Gastroesophageal sphincter (tissue), 4 donors: ENCODE results near the gene DPP6. TPM values are rescaled to one million over a fixed set of nuclear protein-coding genes. Genes with fewer than 3 reads are reported as not detected.

Experiments
- ATAC-seq: fragments of 150-250 bp; one replicate; pipeline ENCODE4 v1.9.1; 2016; ENCODE audit warnings: mild to moderate bottlenecking, moderate library complexity
- H3K27ac ChIP-seq, 4 donors: fragments of 200-600 bp; sonication (generic) in 3 of 4; 1 replicate in 3 of 4; 2 replicates in 1 of 4; pipeline ENCODE4 v1.5.1; 2016 to 2019
- H3K27me3 ChIP-seq: fragments of 200-600 bp; sonication (generic); one replicate; pipeline ENCODE4 v1.5.1; 2019
- H3K36me3 ChIP-seq, 2 donors: fragments of 200-600 bp; sonication (generic); one replicate each; pipeline ENCODE4 v1.5.1; 2019; ENCODE audit warnings: control low read depth in 1 of 2
- H3K4me1 ChIP-seq, 3 donors: fragments of 200-600 bp; sonication (generic); 1 replicate in 2 of 3; 2 replicates in 1 of 3; pipeline ENCODE4 v1.5.1; 2016 to 2019; ENCODE audit warnings: control low read depth in 2 of 3
- H3K4me3 ChIP-seq, 2 donors: fragments of 200-600 bp; sonication (generic); one replicate each; pipeline ENCODE4 v1.5.1; 2019; ENCODE audit warnings: mild to moderate bottlenecking in 1 of 2, moderate library complexity in 1 of 2
- H3K9me3 ChIP-seq, 3 donors: fragments of 200-600 bp; sonication (generic); one replicate each; pipeline ENCODE4 v1.5.1; 2017 to 2019; ENCODE audit warnings: control low read depth in 2 of 3
- EP300 ChIP-seq: sonication (generic); formaldehyde crosslinking; IDR thresholded peaks from one replicate; pipeline ENCODE4 v1.6.1; 2017; ENCODE audit warnings: antibody characterized with exemption, mild to moderate bottlenecking
- POLR2A ChIP-seq, 2 donors: fragments of 450-650 bp; IDR thresholded peaks; one replicate each; pipeline ENCODE4 v1.6.1; 2017; ENCODE audit warnings: antibody characterized with exemption in 2 of 2, mild to moderate bottlenecking in 2 of 2, moderate library complexity in 1 of 2
- POLR2AphosphoS5 ChIP-seq: sonication (generic); formaldehyde crosslinking; IDR thresholded peaks from one replicate; pipeline ENCODE4 v1.6.1; 2017; ENCODE audit warnings: antibody characterized with exemption
- WGBS, 2 donors: methylation state at CpG; one replicate each; pipeline ENCODE4 v1.1.5; 2018; ENCODE audit warnings: low coverage in 1 of 2; 5-methylcytosine and 5-hydroxymethylcytosine counted together
- total RNA-seq, 4 donors: library from RNA; depleted of rRNA; stranded (reverse); fragments of >200 nt; gene quantifications; one replicate each; pipeline ENCODE4 v1.1.0, GENCODE V29; 2016
- TF ChIP-seq, protein P1 (sequence below), 4 experiments: fragments of 200-600 bp in 2 of 4; fragments of 450-650 bp in 2 of 4; sonication (generic) in 1 of 4; IDR thresholded peaks; one replicate each; pipeline ENCODE4 v1.5.1; 2017 to 2019; ENCODE audit warnings: antibody characterized with exemption in 4 of 4, mild to moderate bottlenecking in 2 of 4, moderate library complexity in 2 of 4

Gene DPP6
- total RNA-seq, 4 donors from 2014 or later, result 14.3 to 40.0 (median 23.1) TPM

- TF ChIP-seq POLR2AphosphoS5, result no peak
- TF ChIP-seq, protein P1, sequence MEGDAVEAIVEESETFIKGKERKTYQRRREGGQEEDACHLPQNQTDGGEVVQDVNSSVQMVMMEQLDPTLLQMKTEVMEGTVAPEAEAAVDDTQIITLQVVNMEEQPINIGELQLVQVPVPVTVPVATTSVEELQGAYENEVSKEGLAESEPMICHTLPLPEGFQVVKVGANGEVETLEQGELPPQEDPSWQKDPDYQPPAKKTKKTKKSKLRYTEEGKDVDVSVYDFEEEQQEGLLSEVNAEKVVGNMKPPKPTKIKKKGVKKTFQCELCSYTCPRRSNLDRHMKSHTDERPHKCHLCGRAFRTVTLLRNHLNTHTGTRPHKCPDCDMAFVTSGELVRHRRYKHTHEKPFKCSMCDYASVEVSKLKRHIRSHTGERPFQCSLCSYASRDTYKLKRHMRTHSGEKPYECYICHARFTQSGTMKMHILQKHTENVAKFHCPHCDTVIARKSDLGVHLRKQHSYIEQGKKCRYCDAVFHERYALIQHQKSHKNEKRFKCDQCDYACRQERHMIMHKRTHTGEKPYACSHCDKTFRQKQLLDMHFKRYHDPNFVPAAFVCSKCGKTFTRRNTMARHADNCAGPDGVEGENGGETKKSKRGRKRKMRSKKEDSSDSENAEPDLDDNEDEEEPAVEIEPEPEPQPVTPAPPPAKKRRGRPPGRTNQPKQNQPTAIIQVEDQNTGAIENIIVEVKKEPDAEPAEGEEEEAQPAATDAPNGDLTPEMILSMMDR (IDR thresholded peaks at IDR 0.05), result no peak
- TF ChIP-seq POLR2A (IDR thresholded peaks at IDR 0.05), result no peak
- no peak for TF ChIP-seq EP300
- peaks cover 4% of the 10 kb centered on the region for H3K27me3 ChIP-seq
- H3K36me3 ChIP-seq, result peaks cover 0 to 15% of the 10 kb centered on the region in 2 donors
- WGBS, 2 donors, result 81 to 100% methylated on average over 1 to 3 of the region's 3 CpGs
- H3K27ac ChIP-seq, result no peak overlapping the region
- H3K4me3 ChIP-seq, result no peak overlapping the region
- H3K4me1 ChIP-seq, result no peaks in the 10 kb centered on the region
- no peaks in the 10 kb centered on the region for H3K9me3 ChIP-seq
- no peak for ATAC-seq
These were observed 805.0 kb downstream of the DPP6 start for GRCh38 chr7:154857240-154857639.

DNA sequence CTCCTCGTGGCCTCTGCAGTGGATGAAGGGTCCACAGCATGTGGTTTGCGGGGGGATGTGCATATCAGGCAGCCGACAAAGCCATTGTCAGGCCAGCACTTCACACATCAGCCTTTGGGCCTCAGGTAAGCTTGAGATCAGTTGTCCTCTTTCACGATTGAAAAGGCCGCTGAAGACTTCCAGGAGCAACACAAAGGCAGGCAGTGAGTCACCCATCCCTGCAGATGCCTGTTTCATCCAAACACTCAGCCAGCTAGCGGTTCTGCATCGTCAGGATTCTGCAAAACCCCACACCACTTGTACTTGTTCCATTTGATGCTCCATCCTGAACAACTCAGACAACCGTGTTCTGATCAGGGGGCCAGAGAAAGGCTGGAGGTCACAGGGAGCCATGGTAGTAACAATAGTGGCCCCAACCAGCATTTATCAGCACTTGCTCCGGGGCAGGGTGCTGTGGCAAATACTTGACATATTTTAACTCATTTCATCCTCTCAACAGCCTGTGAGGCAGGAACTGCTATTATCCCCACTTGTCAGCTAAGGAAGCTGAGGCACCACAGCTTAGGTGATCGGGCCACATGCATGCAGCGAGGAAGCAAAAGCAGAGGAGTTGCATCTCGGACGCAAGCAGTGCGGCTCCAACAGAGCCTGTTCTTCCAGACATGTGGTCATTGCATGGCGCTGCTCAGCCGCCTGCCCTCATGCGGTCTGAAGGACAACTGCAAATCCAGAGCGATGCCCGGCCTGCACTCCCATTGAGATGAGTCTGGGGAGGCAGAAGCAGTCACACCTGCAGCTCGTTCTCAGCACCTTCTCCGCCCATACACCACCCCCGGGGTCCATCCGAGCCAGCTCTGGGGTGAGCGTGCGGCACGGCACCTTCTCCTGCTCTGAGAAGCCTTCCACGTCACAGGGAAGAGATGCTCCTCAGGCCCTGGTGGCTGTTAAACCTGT, 805.8 kb downstream of the DPP6 start:
- H3K36me3 ChIP-seq, result peaks cover 0 to 15% of the 10 kb centered on the region in 2 donors
- H3K4me1 ChIP-seq, result no peaks in the 10 kb centered on the region
- TF ChIP-seq POLR2AphosphoS5 (no peak), EP300 (no peak), POLR2A (IDR thresholded peaks at IDR 0.05) (no peak)
- TF ChIP-seq, protein P1 (IDR thresholded peaks at IDR 0.05), result no peak
- WGBS, 2 donors, result 65 to 80% methylated on average over 4 of the region's 27 CpGs
- H3K9me3 ChIP-seq, result no peaks in the 10 kb centered on the region
- H3K4me3 ChIP-seq, result no peak overlapping the region
- peaks cover 4% of the 10 kb centered on the region for H3K27me3 ChIP-seq
- ATAC-seq, result no peak
- H3K27ac ChIP-seq, result no peak overlapping the region

DNA sequence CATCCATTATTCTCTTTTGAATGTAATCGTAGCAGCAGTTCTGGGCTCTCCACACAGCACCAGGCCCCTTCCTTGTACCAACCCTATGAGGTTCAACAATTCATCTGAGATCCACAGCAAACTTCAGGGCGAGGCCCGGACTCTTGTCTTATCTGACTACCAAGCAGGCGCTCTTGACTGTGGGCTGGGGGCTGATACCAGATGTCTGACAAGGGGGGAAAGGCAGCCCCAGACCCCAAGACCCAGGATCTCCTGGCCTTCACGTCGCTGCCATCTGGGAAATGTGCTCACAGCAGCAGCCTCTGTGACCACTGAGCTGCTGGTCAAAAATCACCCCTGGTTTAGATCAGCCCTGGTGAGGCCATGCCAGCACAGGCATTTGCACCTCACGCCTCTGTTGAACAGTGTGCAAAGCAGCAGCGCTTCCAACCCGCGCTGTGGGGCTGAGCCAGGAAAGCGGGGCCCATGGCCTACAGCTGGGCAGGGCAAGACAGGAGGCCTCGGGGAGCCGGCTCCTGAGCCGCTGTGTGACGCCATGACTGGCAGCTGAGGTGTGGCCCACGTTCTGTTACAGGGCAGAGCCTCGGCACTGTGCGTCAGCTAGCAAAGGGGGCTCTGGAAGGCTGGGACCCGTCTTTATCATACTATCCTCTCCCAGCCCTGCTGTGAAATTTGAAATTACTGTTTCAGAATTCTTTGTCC, 806.8 kb downstream of the DPP6 start:
- H3K9me3 ChIP-seq, result no peaks in the 10 kb centered on the region
- no peaks in the 10 kb centered on the region for H3K4me1 ChIP-seq
- WGBS, 2 donors, result 60 to 87% methylated on average over 9 of the region's 19 CpGs
- H3K36me3 ChIP-seq, result peaks cover 0 to 15% of the 10 kb centered on the region in 2 donors
- no peak overlapping the region for H3K4me3 ChIP-seq
- peaks cover 4% of the 10 kb centered on the region for H3K27me3 ChIP-seq
- ATAC-seq, result no peak
- H3K27ac ChIP-seq, result no peak overlapping the region
- no peak for TF ChIP-seq POLR2A (IDR thresholded peaks at IDR 0.05)
- TF ChIP-seq EP300, result no peak
- TF ChIP-seq POLR2AphosphoS5, result no peak
- TF ChIP-seq, protein P1 (IDR thresholded peaks at IDR 0.05), result no peak

- H3K36me3 ChIP-seq, result peaks cover 0 to 15% of the 10 kb centered on the region in 2 donors
- H3K9me3 ChIP-seq, result no peaks in the 10 kb centered on the region
- no peak overlapping the region for H3K4me3 ChIP-seq
- H3K27ac ChIP-seq, result no peak overlapping the region
- TF ChIP-seq EP300 (no peak), POLR2AphosphoS5 (no peak), POLR2A (IDR thresholded peaks at IDR 0.05) (no peak)
- TF ChIP-seq, protein P1 (IDR thresholded peaks at IDR 0.05), result no peak
- 82 to 89% methylated on average over 5 to 15 of the region's 21 CpGs for WGBS, 2 donors
- peaks cover 4% of the 10 kb centered on the region for H3K27me3 ChIP-seq
- no peaks in the 10 kb centered on the region for H3K4me1 ChIP-seq
- no peak for ATAC-seq
These were observed 807.8 kb downstream of the DPP6 start for GRCh38 chr7:154859747-154860620.
